Parathyroid adenoma (tissue), 2 donors: ENCODE data around the gene PAX2.

Experiments used
- H2AFZ ChIP-seq: fragments of 300-600 bp; sonication (generic); one replicate; pipeline ENCODE4 v1.7.0; 2017; ENCODE audit warnings: antibody characterized with exemption, mild to moderate bottlenecking
- H3K27ac ChIP-seq: fragments of 300-600 bp; sonication (generic); one replicate; pipeline ENCODE4 v1.7.0; 2017
- H3K27me3 ChIP-seq: fragments of 300-600 bp; sonication (generic); one replicate; pipeline ENCODE4 v1.7.0; 2017; ENCODE audit warnings: low read length; ENCODE audit not compliant: control insufficient read depth, insufficient read depth
- H3K36me3 ChIP-seq: fragments of 300-600 bp; sonication (generic); one replicate; pipeline ENCODE4 v1.7.0; 2017; ENCODE audit warnings: low read length; ENCODE audit not compliant: control insufficient read depth, insufficient read depth
- H3K4me1 ChIP-seq: fragments of 300-600 bp; sonication (generic); one replicate; pipeline ENCODE4 v1.7.0; 2017; ENCODE audit warnings: control low read depth
- H3K4me2 ChIP-seq: fragments of 300-600 bp; sonication (generic); one replicate; pipeline ENCODE4 v1.7.0; 2017; ENCODE audit warnings: low read length
- H3K4me3 ChIP-seq: fragments of 300-600 bp; sonication (generic); one replicate; pipeline ENCODE4 v1.7.0; 2017; ENCODE audit warnings: low read depth, low read length
- H3K79me2 ChIP-seq: fragments of 300-600 bp; sonication (generic); one replicate; pipeline ENCODE4 v1.7.0; 2017; ENCODE audit warnings: control low read depth
- H3K9ac ChIP-seq: fragments of 300-600 bp; sonication (generic); one replicate; pipeline ENCODE4 v1.7.0; 2017; ENCODE audit warnings: mild to moderate bottlenecking
- H3K9me3 ChIP-seq: fragments of 300-600 bp; sonication (generic); one replicate; pipeline ENCODE4 v1.7.0; 2017; ENCODE audit warnings: low read length; ENCODE audit not compliant: control insufficient read depth
- TF ChIP-seq, protein P1 (sequence below): fragments of 300-600 bp; sonication (generic); IDR thresholded peaks from one replicate; pipeline ENCODE4 v1.7.0; 2017; ENCODE audit warnings: antibody characterized with exemption, mild to moderate bottlenecking
- donor health status: primary hyperparathyroidism.

PAX2 gene

DNA sequence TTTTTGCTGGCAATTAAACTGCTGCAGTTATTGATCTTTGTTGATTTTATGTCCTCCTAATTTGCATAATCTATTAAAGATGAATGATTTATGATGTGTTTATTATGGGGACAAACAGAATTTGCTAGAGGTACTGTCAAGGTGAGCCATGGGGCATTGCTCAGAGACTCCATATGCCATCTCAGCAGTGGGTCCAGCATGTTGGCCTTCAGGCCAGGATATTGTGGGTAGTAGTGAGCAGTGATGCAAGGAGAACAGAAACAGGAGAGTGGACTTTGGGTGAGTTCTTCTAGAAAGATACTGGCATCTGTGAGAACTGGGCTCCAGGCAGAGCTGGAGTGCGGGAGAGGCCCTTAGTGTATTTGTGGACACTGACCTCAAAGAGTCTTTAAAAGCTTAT lies 65.9 kb downstream of the PAX2 start:
- H3K36me3 ChIP-seq, result no peaks in the 10 kb centered on the region
- no peak overlapping the region for H2AFZ ChIP-seq
- no peak overlapping the region for H3K4me2 ChIP-seq
- H3K4me3 ChIP-seq, result no peak overlapping the region
- TF ChIP-seq, protein P1, sequence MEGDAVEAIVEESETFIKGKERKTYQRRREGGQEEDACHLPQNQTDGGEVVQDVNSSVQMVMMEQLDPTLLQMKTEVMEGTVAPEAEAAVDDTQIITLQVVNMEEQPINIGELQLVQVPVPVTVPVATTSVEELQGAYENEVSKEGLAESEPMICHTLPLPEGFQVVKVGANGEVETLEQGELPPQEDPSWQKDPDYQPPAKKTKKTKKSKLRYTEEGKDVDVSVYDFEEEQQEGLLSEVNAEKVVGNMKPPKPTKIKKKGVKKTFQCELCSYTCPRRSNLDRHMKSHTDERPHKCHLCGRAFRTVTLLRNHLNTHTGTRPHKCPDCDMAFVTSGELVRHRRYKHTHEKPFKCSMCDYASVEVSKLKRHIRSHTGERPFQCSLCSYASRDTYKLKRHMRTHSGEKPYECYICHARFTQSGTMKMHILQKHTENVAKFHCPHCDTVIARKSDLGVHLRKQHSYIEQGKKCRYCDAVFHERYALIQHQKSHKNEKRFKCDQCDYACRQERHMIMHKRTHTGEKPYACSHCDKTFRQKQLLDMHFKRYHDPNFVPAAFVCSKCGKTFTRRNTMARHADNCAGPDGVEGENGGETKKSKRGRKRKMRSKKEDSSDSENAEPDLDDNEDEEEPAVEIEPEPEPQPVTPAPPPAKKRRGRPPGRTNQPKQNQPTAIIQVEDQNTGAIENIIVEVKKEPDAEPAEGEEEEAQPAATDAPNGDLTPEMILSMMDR, result no peak
- no peak overlapping the region for H3K27ac ChIP-seq
- H3K4me1 ChIP-seq, result no peaks in the 10 kb centered on the region
- H3K9ac ChIP-seq, result no peak overlapping the region
- no peaks in the 10 kb centered on the region for H3K27me3 ChIP-seq
- no peaks in the 10 kb centered on the region for H3K9me3 ChIP-seq
- no peaks in the 10 kb centered on the region for H3K79me2 ChIP-seq

- H3K9ac ChIP-seq, result no peak overlapping the region
- no peak overlapping the region for H3K4me3 ChIP-seq
- TF ChIP-seq, protein P1, result no peak
- no peaks in the 10 kb centered on the region for H3K79me2 ChIP-seq
- H3K27me3 ChIP-seq, result no peaks in the 10 kb centered on the region
- no peak overlapping the region for H2AFZ ChIP-seq
- H3K4me2 ChIP-seq, result no peak overlapping the region
- H3K27ac ChIP-seq, result no peak overlapping the region
- no peaks in the 10 kb centered on the region for H3K4me1 ChIP-seq
- H3K9me3 ChIP-seq, result no peaks in the 10 kb centered on the region
- H3K36me3 ChIP-seq, result no peaks in the 10 kb centered on the region
These were observed 66.7 kb downstream of the PAX2 start for GRCh38 chr10:100811752-100812750.

GRCh38 chr10:100812978-100813377 lies 67.6 kb downstream of the PAX2 start:
- H3K27me3 ChIP-seq, result no peaks in the 10 kb centered on the region
- H2AFZ ChIP-seq, result no peak overlapping the region
- TF ChIP-seq, protein P1, result peak; percentile 52
- H3K4me3 ChIP-seq, result no peak overlapping the region
- H3K4me1 ChIP-seq, result no peaks in the 10 kb centered on the region
- no peak overlapping the region for H3K27ac ChIP-seq
- H3K79me2 ChIP-seq, result no peaks in the 10 kb centered on the region
- no peaks in the 10 kb centered on the region for H3K9me3 ChIP-seq
- H3K9ac ChIP-seq, result no peak overlapping the region
- no peak overlapping the region for H3K4me2 ChIP-seq
- no peaks in the 10 kb centered on the region for H3K36me3 ChIP-seq

DNA sequence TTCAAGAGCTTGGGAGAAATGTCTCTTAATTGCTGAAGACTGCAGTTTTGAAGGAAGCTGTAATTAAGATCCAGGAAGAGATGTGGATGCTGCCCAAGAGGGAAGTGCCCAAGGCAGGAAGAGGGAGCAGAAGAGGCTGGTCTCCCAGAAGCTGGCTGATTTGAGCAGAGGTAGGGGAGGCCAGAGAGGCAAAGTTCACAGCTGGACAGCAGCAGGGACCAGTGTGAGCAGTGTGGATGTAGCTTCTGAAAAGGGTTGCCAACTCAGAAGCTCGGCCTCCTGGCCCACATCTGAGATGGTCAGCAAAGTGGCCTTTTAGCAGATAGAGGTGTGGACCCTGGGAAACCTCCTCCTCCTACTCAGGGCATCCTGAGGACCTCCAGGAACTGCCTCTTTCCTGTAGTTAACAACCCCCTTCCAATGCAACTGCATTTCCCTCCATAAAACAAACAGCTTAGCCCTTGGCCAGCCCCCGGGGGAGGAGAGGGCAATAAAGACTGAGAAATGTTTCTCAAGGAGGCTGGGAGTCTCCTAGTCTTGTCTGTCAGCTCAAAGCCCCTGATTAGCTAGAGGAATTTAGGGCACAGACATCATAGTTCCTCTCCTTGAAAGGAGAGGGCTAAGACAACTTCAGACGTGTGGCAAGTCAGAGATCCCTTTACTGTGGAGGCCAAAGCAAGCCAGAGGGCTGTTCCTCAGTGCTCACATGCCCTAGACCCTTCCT lies 69.5 kb downstream of the PAX2 start:
- Histone ChIP-seq H3K36me3 (no peaks in the 10 kb centered on the region), H3K9ac (no peak overlapping the region), H3K27me3 (no peaks in the 10 kb centered on the region), H2AFZ (no peak overlapping the region), H3K4me1 (no peaks in the 10 kb centered on the region), H3K79me2 (no peaks in the 10 kb centered on the region), H3K27ac (no peak overlapping the region), H3K9me3 (no peaks in the 10 kb centered on the region), H3K4me3 (no peak overlapping the region), H3K4me2 (no peak overlapping the region)
- TF ChIP-seq, protein P1, result no peak
